Breast epithelium (tissue), 3 donors: Measurements from ENCODE around the gene AHCTF1.
"Not testable (repeated sequence)": the region's sequence is repeated elsewhere in the genome, so short reads cannot be mapped to it uniquely, and the experiment has no call there.

Experiments
- CTCF ChIP-seq, 3 donors: fragments of 450-650 bp; IDR thresholded peaks; one replicate each; pipeline ENCODE4 v1.5.1; 2016 to 2017; ENCODE audit warnings: antibody characterized with exemption in 3 of 3, mild to moderate bottlenecking in 3 of 3, moderate library complexity in 3 of 3
- POLR2A ChIP-seq: fragments of 450-650 bp; IDR thresholded peaks from one replicate; pipeline ENCODE4 v1.6.1; 2016; ENCODE audit warnings: antibody characterized with exemption, mild to moderate bottlenecking, moderate library complexity
- POLR2AphosphoS5 ChIP-seq, 3 donors: sonication (generic); formaldehyde crosslinking; IDR thresholded peaks; one replicate each; pipeline ENCODE4 v1.6.1; 2017; ENCODE audit warnings: antibody characterized with exemption in 3 of 3

- not testable (repeated sequence) for TF ChIP-seq CTCF (IDR thresholded peaks at IDR 0.05); POLR2A; POLR2AphosphoS5 (IDR thresholded peaks at IDR 0.05)
These were observed 68.0 kb downstream of the AHCTF1 start for GRCh38 chr1:246863791-246864190.
